ENCODE measurements around the gene ZNF780B. TPM values are rescaled to one million over a fixed set of nuclear protein-coding genes. Genes with fewer than 3 reads are reported as not detected.

Gene ZNF780B
- polyA plus RNA-seq, 2 of the 4 experiments (the other 2 are of a cell fraction): 8.7 to 10.0 TPM

GRCh38 chr19:40088299-40089047, 32.4 kb upstream of the ZNF780B start:
- FAIRE-seq (no peak), DNase-seq (ENCODE audit: low read depth in 1 of 2, low spot score in 1 of 2) (no peak), ATAC-seq (no peak)
- H3K4me3 ChIP-seq: no peak overlapping the region
- H3K4me2 ChIP-seq: no peak overlapping the region
- ChIA-PET CTCF (interaction anchor here (0.7 kb wide), 1 partner anchor 84 kb away, joined by 3 read pairs; no protein-coding TSS in a partner anchor), POLR2A (no interaction called here)
- 93% methylated on average over 5 of the region's 5 CpGs for WGBS (ENCODE audit: missing lambda C conversion rate)
- TF ChIP-seq CHD2 (IDR thresholded peaks at IDR 0.05; ENCODE audit: low read length, partially characterized antibody) (no peak), FOSL2 (IDR thresholded peaks at IDR 0.05) (no peak), FOSL2 (CRISPR knock-in tag; IDR thresholded peaks at IDR 0.05) (no peak), CHD4 (IDR thresholded peaks at IDR 0.05; ENCODE audit: borderline replicate concordance) (no peak), TP53 (CRISPR knock-in tag; IDR thresholded peaks at IDR 0.05) (no peak), E2F6 (IDR thresholded peaks at IDR 0.05; ENCODE audit: borderline replicate concordance, low read depth) (no peak), EHF (CRISPR knock-in tag; IDR thresholded peaks at IDR 0.05) (no peak), NFE2L2 (conservative IDR thresholded peaks at IDR 0.05; ENCODE audit: low read length) (no peak), SMC3 (IDR thresholded peaks at IDR 0.05) (no peak), RNF2 (IDR thresholded peaks at IDR 0.05; ENCODE audit: borderline replicate concordance, low read depth) (no peak), PHF8 (IDR thresholded peaks at IDR 0.05; ENCODE audit: borderline replicate concordance, low read depth) (no peak), NPAS2 (CRISPR knock-in tag; IDR thresholded peaks at IDR 0.05; ENCODE audit: borderline replicate concordance) (no peak), ELK1 (IDR thresholded peaks at IDR 0.05; ENCODE audit: low read depth, low read length) (no peak), POLR2AphosphoS2 (conservative IDR thresholded peaks at IDR 0.05; ENCODE audit: low read length) (no peak), RFX5 (IDR thresholded peaks at IDR 0.05) (no peak), CBX2 (IDR thresholded peaks at IDR 0.05; ENCODE audit: borderline replicate concordance, low read depth) (no peak), HES2 (IDR thresholded peaks at IDR 0.05) (no peak), RCOR1 (IDR thresholded peaks at IDR 0.05; ENCODE audit: low read depth, low read length) (no peak)
- H3K27ac ChIP-seq: no peak overlapping the region
- H3K4me1 ChIP-seq: peaks cover 6% of the 10 kb centered on the region; the same call in 2 of the 3 replicates
- H3K9me3 ChIP-seq: peaks cover 19% of the 10 kb centered on the region

- Histone ChIP-seq H3K27ac (no peak overlapping the region), H3K4me3 (no peak overlapping the region), H3K9me3 (peaks cover 29% of the 10 kb centered on the region), H3K4me1 (peaks cover 6% of the 10 kb centered on the region; the same call in 2 of the 3 replicates), H3K4me2 (no peak overlapping the region)
- POLR2A ChIA-PET: no interaction called here
- CTCF ChIA-PET: interaction anchor here (1.0 to 1.7 kb wide), 3 partner anchors 16 to 124 kb away, joined by 3 to 5 read pairs (median 3); partner anchors contain the start of gene PSMC4
- ATAC-seq (no peak), DNase-seq (ENCODE audit: low read depth in 1 of 2, low spot score in 1 of 2) (no peak), FAIRE-seq (no peak)
- TF ChIP-seq CEBPB (IDR thresholded peaks at IDR 0.05) (peak in 1 of 2 experiments; percentile 44; a peak in 2 of 4 replicates), REST (IDR thresholded peaks at IDR 0.05) (no peak)
- WGBS (ENCODE audit: missing lambda C conversion rate): 97% methylated on average over 4 of the region's 4 CpGs
Measured at GRCh38 chr19:40084948-40085347, 28.9 kb upstream of the ZNF780B start.

Measured in A549 (cell line).